HL-60/S4 treated with phorbol 12-myristate 13-acetate at 8.2 ng/mL for 4 days and 3 days (cell line): Measurements from ENCODE around the gene FLNB.

Source experiments
- in situ Hi-C: fragments of 300-500 bp; cut with MboI; formaldehyde crosslinking; loops from 2 replicates; pipeline ENCODE4 v1.15.0; 2022; ENCODE audit warnings: low sequenced_read_pairs

Gene FLNB

GRCh38 chr3:58130591-58130990, 122.4 kb downstream of the FLNB start:
- in situ Hi-C loops: no loop called here

- in situ Hi-C loops: no loop called here
Measured at GRCh38 chr3:58131101-58131825, 123.0 kb downstream of the FLNB start.

DNA sequence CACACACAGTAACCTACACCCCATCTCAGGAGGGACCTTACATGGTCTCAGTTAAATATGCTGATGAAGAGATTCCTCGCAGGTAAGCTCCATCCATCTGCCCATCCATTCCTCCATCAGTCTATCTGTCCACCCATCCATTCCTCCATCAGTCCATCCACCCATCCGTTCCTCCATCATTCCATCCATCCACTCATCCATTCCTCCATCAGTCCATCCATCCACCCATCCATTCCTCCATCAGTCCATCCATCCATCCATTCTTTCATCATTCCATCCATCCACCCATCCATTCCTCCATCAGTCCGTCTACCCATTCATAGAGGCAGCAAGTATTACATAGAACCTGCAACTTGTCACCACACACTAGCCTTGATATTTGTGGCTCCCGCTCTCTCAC, 124.6 kb downstream of the FLNB start:
- in situ Hi-C loops: no loop called here

- in situ Hi-C loops: no loop called here
Measured at GRCh38 chr3:58134468-58134867, 126.2 kb downstream of the FLNB start.

DNA sequence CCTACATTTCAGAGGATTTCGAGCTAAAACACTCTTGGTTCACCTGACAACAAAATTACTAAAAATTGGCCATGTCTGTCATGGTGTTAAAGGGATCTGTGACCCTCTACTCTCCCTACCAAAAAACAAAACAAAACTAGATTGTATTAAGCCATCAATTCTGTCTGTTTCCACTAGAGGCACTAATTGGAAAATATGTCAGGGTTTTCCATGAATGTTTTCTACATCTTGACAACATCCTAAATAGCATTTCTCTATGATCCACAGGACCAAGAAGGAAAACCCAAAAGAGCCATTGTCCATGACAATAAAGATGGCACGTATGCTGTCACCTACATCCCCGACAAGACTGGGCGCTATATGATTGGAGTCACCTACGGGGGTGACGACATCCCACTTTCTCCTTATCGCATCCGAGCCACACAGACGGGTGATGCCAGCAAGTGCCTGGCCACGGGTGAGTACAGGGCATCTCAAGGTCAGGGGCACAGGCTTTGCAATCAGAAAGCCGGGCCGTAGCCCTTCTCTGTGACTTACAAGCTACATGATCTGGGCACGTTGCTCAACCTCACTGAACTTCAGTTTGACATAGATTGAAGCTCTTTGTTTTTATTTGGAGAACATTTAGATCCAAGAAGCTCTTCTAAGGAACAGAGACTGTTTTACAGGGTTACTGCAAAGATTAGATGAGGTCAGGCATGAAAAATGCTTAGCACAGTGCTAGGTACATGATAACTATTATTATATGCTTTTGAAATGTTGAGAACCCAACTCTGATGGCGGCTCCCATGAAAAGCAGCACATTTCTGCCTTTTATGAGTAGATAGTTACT, 127.7 kb downstream of the FLNB start:
- in situ Hi-C loops: no loop called here

GRCh38 chr3:58137306-58137705, 129.1 kb downstream of the FLNB start:
- in situ Hi-C loops: no loop called here

GRCh38 chr3:58141766-58142345, 133.6 kb downstream of the FLNB start:
- in situ Hi-C loops: no loop called here

DNA sequence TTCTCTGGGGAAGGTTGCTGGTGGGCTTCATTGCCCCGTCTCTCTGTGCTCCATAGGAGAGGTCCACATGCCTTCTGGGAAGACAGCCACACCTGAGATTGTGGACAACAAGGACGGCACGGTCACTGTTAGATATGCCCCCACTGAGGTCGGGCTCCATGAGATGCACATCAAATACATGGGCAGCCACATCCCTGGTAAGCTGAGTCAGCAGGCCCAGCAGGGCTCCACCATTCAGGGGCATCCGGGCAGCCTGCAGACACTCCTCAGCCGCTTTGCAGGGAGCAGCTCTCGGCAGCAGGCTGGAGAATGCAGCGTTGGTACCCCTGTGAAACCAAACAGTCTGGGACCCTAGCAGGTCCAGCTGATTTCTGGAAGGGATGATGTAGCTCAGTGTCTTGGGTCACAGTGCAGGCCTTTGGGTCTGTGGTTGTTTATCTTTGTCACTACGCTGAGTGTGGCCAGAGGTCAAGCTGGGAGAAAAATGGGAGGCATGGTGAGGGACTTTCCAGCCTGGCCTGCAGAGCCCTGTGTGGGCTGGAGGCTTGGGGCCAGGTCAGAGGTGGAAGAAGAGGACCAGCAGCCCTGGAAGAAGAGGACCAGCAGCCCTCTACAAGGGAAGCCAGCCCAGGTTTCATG, 135.3 kb downstream of the FLNB start:
- in situ Hi-C loops: no loop called here

DNA sequence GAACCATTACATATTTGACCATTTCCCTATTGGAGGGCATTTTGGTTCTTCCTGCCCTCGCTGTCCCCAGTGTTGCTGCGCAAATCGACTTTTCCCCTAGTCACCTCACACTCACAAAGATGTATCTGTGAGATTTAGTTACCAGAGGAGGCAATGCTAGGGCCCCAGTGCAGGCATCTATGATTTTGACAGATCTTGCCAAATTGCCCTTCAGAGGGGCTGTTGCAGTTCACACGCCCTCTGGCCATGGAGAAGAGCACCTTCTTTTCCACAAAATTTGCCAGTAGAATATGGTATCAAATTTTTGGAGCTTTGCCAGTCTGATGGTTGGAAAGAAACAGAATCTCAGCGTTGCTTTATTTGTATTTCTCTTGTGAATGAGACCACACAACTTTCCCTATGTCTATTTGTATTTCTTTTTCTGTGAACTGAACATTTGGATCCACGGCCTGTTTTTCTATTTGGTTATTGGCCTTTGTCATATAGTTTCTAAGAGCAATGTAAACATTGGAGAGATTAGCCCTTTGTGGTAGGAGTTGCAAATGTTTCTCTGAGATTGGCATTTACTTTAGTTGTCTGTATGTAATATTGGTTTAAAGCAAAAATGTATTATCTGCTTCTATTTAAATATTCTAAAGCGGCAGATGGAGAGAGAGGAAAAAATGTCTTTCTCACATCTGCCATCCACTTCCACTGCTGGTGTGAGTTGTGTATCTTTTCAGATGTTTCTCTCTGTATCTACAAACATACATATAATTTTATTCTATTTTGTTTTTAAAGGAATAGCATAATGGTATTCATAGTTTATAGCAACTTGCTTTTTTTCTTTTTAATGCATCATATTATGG, 136.5 kb downstream of the FLNB start:
- in situ Hi-C loops: no loop called here

GRCh38 chr3:58148049-58148448, 139.8 kb downstream of the FLNB start:
- in situ Hi-C loops: no loop called here

- in situ Hi-C loops: no loop called here
Measured at GRCh38 chr3:58150130-58150809, 142.0 kb downstream of the FLNB start.

DNA sequence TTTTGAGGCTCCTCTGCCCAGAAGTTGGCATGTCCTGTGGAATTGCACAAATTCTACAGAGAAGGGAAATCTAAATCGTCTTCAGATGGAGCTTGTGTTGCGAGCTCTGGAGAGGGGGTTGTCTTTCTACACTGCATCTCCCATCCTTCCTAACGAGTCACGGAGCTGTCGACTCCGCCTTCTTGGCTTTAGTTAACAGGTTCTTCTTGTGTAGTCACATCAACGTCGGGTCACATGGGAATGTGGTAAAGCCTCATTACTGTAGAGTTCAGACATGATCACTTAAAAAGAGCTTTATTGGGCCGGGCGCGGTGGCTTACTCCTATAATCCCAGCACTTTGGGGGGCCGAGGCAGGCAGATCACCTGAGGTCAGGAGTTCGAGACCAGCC, 142.6 kb downstream of the FLNB start:
- in situ Hi-C loops: no loop called here

DNA sequence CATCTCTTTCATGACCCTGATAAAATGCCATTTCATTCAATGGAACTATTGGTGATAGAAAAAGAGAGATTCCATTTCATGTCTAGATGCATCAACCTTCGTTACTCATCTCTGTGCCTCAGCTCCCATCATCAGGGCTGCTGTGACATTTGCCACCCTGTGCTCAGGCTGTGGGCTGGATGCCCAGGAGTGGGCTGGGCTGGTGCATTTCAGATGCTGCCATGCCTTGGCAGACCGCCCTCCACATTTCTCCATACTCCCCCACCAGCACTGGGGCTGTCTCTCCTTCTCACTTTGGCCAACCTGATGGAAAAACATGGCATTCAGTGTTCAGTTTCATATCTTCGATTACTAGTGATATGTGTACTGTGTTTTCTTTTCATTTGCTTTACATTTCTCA, 143.4 kb downstream of the FLNB start:
- in situ Hi-C loops: no loop called here

GRCh38 chr3:58152225-58153015, 144.2 kb downstream of the FLNB start:
- in situ Hi-C loops: no loop called here

DNA sequence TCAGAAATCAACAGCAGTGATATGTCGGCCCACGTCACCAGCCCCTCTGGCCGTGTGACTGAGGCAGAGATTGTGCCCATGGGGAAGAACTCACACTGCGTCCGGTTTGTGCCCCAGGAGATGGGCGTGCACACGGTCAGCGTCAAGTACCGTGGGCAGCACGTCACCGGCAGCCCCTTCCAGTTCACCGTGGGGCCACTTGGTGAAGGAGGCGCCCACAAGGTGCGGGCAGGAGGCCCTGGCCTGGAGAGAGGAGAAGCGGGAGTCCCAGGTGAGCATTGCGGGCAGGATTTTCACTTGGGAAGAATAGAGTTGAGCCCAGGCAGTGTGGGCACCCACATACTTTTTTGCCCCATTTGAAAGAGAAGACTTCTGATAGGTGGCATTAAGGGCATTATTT, 145.1 kb downstream of the FLNB start:
- in situ Hi-C loops: no loop called here

- in situ Hi-C loops: no loop called here
Measured at GRCh38 chr3:58154626-58155449, 146.6 kb downstream of the FLNB start.

DNA sequence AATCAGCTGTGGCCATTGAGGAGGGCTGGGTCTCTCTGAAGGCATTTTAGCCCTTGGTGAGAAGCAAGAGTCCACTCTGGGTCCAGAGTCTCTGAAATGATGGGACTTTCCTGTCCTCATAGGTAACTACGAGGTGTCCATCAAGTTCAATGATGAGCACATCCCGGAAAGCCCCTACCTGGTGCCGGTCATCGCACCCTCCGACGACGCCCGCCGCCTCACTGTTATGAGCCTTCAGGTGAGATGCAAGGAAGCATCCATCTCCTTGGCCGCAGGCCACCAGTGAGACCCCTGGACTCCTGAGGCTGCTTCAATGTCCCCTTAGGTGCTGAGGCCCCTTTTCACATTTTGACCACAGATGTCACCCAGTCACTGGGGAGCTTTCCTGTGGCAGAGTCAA, 147.6 kb downstream of the FLNB start:
- in situ Hi-C loops: no loop called here

- in situ Hi-C loops: no loop called here
Measured at GRCh38 chr3:58157700-58158099, 149.5 kb downstream of the FLNB start.
